HCT116 (cell line): ENCODE data around the gene ETV5. TPM values are rescaled to one million over a fixed set of nuclear protein-coding genes. Genes with fewer than 3 reads are reported as not detected.

Source experiments
- ATAC-seq: fragments of 200-7000 bp; cut with Tn5 transposase; 2 replicates; pipeline ENCODE4 v1.9.1; 2020; ENCODE audit warnings: mild to moderate bottlenecking, moderate library complexity
- BruUV-seq: library from RNA; stranded (reverse); fragments of 400-500 nt; replicated peaks from 2 replicates; lab custom pipeline; 2021; lab: Mats Ljungman, UMichigan
- CTCF ChIA-PET: fragments of 300-600 bp; sonication (Branson Sonifier 250); formaldehyde crosslinking; loops from one replicate; lab custom pipeline; 2021; ENCODE audit warnings: antibody characterized with exemption; lab: Charles Lee
- POLR2A ChIA-PET: fragments of 300-600, 350-600 bp; sonication (Branson Sonifier 250); formaldehyde crosslinking; loops from one replicate; lab custom pipeline; 2021; ENCODE audit warnings: antibody characterized with exemption; lab: Charles Lee
- RAD21 ChIA-PET, 2 experiments: fragments of 300-600 bp; sonication (Branson Sonifier 250); formaldehyde crosslinking; loops; one replicate each; lab custom pipeline; 2023; ENCODE audit warnings: low total read pairs in 2 of 2; ENCODE audit not compliant: uncharacterized antibody in 2 of 2, unreplicated experiment in 2 of 2, low non-redundant PET in 1 of 2; lab: Charles Lee
- DNase-seq: peaks from one replicate; pipeline ENCODE4 v3.0.0-alpha.2; 2010; ENCODE audit warnings: low read depth, low spot score
- H2AFZ ChIP-seq: fragments of 200-600 bp; shearing (Covaris generic), sonication (generic); 2 replicates; pipeline ENCODE4 v1.6.1; 2017; ENCODE audit warnings: low read depth, mixed run types, mixed read lengths, antibody characterized with exemption, low read length; ENCODE audit not compliant: poor library complexity, severe bottlenecking
- H3K27ac ChIP-seq: 2 replicates; pipeline ENCODE4 v1.5.1; 2012; ENCODE audit warnings: low read depth, low read length
- H3K27me3 ChIP-seq: fragments of 200-600 bp; sonication (generic); 2 replicates; pipeline ENCODE4 v1.6.1; 2016; ENCODE audit warnings: mixed run types, low read length, mixed read lengths; ENCODE audit not compliant: insufficient read depth
- H3K36me3 ChIP-seq, 2 experiments: fragments of 200-500 bp in 1 of 2; fragments of 200-600 bp in 1 of 2; sonication (Bioruptor generic) in 1 of 2; sonication (generic) in 1 of 2; 2 replicates each; pipeline versions ENCODE4 v1.5.1 to v1.6.1; 2014 to 2016; ENCODE audit warnings: low read length in 2 of 2, inconsistent platforms in 1 of 2, mixed read lengths in 1 of 2, mixed run types in 1 of 2; ENCODE audit not compliant: insufficient read depth in 2 of 2, control insufficient read depth in 1 of 2
- H3K4me1 ChIP-seq, 2 experiments: fragments of 200-600 bp in 1 of 2; sonication (generic) in 1 of 2; 2 replicates each; pipeline versions ENCODE4 v1.5.1 to v1.6.1; 2012 to 2017; ENCODE audit warnings: low read length in 2 of 2, inconsistent platforms in 1 of 2, mild to moderate bottlenecking in 1 of 2, mixed read lengths in 1 of 2, mixed run types in 1 of 2, moderate library complexity in 1 of 2; ENCODE audit not compliant: insufficient read depth in 2 of 2, control insufficient read depth in 1 of 2
- H3K4me2 ChIP-seq: fragments of 200-600 bp; sonication (generic); 2 replicates; pipeline ENCODE4 v1.6.1; 2017; ENCODE audit warnings: mixed run types, low read length, mixed read lengths
- H3K4me3 ChIP-seq, 2 experiments: fragments of 200-600 bp in 1 of 2; sonication (generic) in 1 of 2; replicated peaks in 1 of 2; 2 replicates each; pipeline ENCODE4 v1.5.1; 2011 to 2016; ENCODE audit warnings: low read length in 2 of 2, control low read depth in 1 of 2, low read depth in 1 of 2, mild to moderate bottlenecking in 1 of 2, mixed read lengths in 1 of 2, mixed run types in 1 of 2
- H3K79me2 ChIP-seq: fragments of 200-600 bp; sonication (generic); 2 replicates; pipeline ENCODE4 v1.6.1; 2017; ENCODE audit warnings: mild to moderate bottlenecking, mixed run types, low read length, moderate library complexity, mixed read lengths; ENCODE audit not compliant: insufficient read depth
- H3K9ac ChIP-seq: fragments of 200-600 bp; sonication (generic); 2 replicates; pipeline ENCODE4 v1.6.1; 2016; ENCODE audit warnings: low read length, mixed read lengths
- H3K9me2 ChIP-seq: fragments of 200-600 bp; sonication (generic), shearing (Covaris generic); 2 replicates; pipeline ENCODE4 v1.6.1; 2017; ENCODE audit warnings: mixed run types, mild to moderate bottlenecking, moderate library complexity; ENCODE audit not compliant: insufficient read depth
- H3K9me3 ChIP-seq, 2 experiments: fragments of 200-500 bp in 1 of 2; fragments of 200-600 bp in 1 of 2; sonication (Bioruptor generic) in 1 of 2; sonication (generic) in 1 of 2; 2 replicates each; pipeline ENCODE4 v1.6.1; 2014 to 2017; ENCODE audit warnings: low read length in 2 of 2, mixed read lengths in 2 of 2, inconsistent platforms in 1 of 2, low read depth in 1 of 2, mild to moderate bottlenecking in 1 of 2, mixed run types in 1 of 2, moderate library complexity in 1 of 2; ENCODE audit not compliant: control insufficient read depth in 1 of 2, insufficient read depth in 1 of 2
- H4K20me1 ChIP-seq: fragments of 200-600 bp; sonication (generic), shearing (Covaris generic); 2 replicates; pipeline ENCODE4 v1.6.1; 2017; ENCODE audit warnings: mixed run types, mild to moderate bottlenecking, moderate library complexity; ENCODE audit not compliant: insufficient read depth
- CEBPB ChIP-seq: IDR thresholded peaks from 2 replicates; pipeline ENCODE4 v1.6.1; 2012; ENCODE audit warnings: low read depth
- EZH2 ChIP-seq: fragments of 200-600 bp; sonication (generic); IDR thresholded peaks from 2 replicates; pipeline ENCODE4 v1.6.1; 2017; ENCODE audit warnings: antibody characterized with exemption, mixed run types
- JUND ChIP-seq: IDR thresholded peaks from 2 replicates; pipeline ENCODE4 v1.6.1; 2012
- RAD21 ChIP-seq: IDR thresholded peaks from 2 replicates; pipeline ENCODE4 v1.6.1; 2012; ENCODE audit warnings: low read depth, mild to moderate bottlenecking
- SP1 ChIP-seq: IDR thresholded peaks from 2 replicates; pipeline ENCODE4 v1.6.1; 2012; ENCODE audit warnings: low read depth
- SRF ChIP-seq: IDR thresholded peaks from 2 replicates; pipeline ENCODE4 v1.6.1; 2012; ENCODE audit warnings: low read depth
- YY1 ChIP-seq: IDR thresholded peaks from 2 replicates; pipeline ENCODE4 v1.6.1; 2011; ENCODE audit warnings: low read length, low read depth, moderate library complexity, mild to moderate bottlenecking; ENCODE audit not compliant: insufficient replicate concordance; ENCODE audit errors: extremely low read depth
- ZNF274 ChIP-seq: fragments of 200-500 bp; sonication (Bioruptor generic); IDR thresholded peaks from 2 replicates; pipeline ENCODE4 v1.6.1; 2014; ENCODE audit warnings: mild to moderate bottlenecking, low read depth, low read length, inconsistent platforms
- intact Hi-C: fragments of 100-400 bp; cut with micrococcal nuclease; formaldehyde crosslinking; loops from 2 replicates; pipeline ENCODE4 v1.10.0; 2022
- total RNA-seq: library from RNA; stranded (reverse); gene quantifications from one replicate; pipeline ENCODE4 v1.2.1, GENCODE V29; 2021; ENCODE audit not compliant: unreplicated experiment
- TF ChIP-seq, protein P1 (sequence below): IDR thresholded peaks from 2 replicates; pipeline ENCODE4 v1.6.1; 2012
- TF ChIP-seq, protein P2 (sequence below): IDR thresholded peaks from 2 replicates; pipeline ENCODE4 v1.6.1; 2012; ENCODE audit warnings: low read depth
- TF ChIP-seq, protein P3 (sequence below): IDR thresholded peaks from 2 replicates; pipeline ENCODE4 v1.6.1; 2012
- TF ChIP-seq, protein P4 (sequence below), 3 experiments: fragments of 200-600 bp in 1 of 3; sonication (generic) in 1 of 3; IDR thresholded peaks in 2 of 3; conservative IDR thresholded peaks in 1 of 3; 2 replicates each; pipeline ENCODE4 v1.5.1; 2012 to 2017; ENCODE audit warnings: low read depth in 2 of 3, low read length in 2 of 3, antibody characterized with exemption in 1 of 3, borderline replicate concordance in 1 of 3, control low read depth in 1 of 3, mild to moderate bottlenecking in 1 of 3, mixed read lengths in 1 of 3, mixed run types in 1 of 3, moderate library complexity in 1 of 3; ENCODE audit not compliant: insufficient read depth in 1 of 3

Gene ETV5
- total RNA-seq, 1 experiment from 2014 or later, result 89.7 TPM

DNA sequence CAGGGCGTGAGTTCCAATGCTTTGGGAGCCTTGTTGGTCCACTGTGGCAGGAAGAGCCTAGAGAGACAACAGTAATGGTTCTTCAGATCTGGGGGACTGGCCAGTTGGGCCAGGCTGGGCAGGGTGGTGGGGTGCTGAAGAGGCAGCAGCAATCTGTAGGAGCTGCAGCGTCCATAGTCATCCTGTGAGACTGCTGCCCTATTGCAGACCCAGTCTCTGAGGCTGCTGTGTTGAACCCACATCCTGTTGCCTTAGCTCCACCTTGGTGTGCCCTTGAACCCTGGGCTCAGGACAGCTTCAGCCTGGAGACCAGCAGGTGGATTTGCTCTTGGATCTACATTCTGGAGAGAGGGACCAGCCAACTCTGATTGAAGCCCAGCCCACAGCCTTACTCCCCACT is 23.6 kb upstream of the ETV5 start:
- no peaks in the 10 kb centered on the region for H3K4me1 ChIP-seq
- no peak overlapping the region for H3K4me2 ChIP-seq
- RAD21 ChIA-PET, result no interaction called here
- H4K20me1 ChIP-seq, result no peaks in the 10 kb centered on the region
- DNase-seq, result no peak
- CTCF ChIA-PET, result no interaction called here
- no peak overlapping the region for H3K4me3 ChIP-seq
- no peaks in the 10 kb centered on the region for H3K79me2 ChIP-seq
- H3K27ac ChIP-seq, result no peak overlapping the region
- no peaks in the 10 kb centered on the region for H3K27me3 ChIP-seq
- H3K36me3 ChIP-seq, result no peaks in the 10 kb centered on the region
- POLR2A ChIA-PET, result no interaction called here
- intact Hi-C loops, result no loop called here
- TF ChIP-seq, protein P1, sequence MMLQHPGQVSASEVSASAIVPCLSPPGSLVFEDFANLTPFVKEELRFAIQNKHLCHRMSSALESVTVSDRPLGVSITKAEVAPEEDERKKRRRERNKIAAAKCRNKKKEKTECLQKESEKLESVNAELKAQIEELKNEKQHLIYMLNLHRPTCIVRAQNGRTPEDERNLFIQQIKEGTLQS, result no peak
- TF ChIP-seq, protein P2, sequence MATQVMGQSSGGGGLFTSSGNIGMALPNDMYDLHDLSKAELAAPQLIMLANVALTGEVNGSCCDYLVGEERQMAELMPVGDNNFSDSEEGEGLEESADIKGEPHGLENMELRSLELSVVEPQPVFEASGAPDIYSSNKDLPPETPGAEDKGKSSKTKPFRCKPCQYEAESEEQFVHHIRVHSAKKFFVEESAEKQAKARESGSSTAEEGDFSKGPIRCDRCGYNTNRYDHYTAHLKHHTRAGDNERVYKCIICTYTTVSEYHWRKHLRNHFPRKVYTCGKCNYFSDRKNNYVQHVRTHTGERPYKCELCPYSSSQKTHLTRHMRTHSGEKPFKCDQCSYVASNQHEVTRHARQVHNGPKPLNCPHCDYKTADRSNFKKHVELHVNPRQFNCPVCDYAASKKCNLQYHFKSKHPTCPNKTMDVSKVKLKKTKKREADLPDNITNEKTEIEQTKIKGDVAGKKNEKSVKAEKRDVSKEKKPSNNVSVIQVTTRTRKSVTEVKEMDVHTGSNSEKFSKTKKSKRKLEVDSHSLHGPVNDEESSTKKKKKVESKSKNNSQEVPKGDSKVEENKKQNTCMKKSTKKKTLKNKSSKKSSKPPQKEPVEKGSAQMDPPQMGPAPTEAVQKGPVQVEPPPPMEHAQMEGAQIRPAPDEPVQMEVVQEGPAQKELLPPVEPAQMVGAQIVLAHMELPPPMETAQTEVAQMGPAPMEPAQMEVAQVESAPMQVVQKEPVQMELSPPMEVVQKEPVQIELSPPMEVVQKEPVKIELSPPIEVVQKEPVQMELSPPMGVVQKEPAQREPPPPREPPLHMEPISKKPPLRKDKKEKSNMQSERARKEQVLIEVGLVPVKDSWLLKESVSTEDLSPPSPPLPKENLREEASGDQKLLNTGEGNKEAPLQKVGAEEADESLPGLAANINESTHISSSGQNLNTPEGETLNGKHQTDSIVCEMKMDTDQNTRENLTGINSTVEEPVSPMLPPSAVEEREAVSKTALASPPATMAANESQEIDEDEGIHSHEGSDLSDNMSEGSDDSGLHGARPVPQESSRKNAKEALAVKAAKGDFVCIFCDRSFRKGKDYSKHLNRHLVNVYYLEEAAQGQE, result no peak
- no peak for TF ChIP-seq ZNF274
- TF ChIP-seq, protein P3, sequence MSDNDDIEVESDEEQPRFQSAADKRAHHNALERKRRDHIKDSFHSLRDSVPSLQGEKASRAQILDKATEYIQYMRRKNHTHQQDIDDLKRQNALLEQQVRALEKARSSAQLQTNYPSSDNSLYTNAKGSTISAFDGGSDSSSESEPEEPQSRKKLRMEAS, result no peak
- TF ChIP-seq CEBPB, result no peak
- TF ChIP-seq RAD21, result no peak
- TF ChIP-seq SRF, result no peak
- no peak for TF ChIP-seq JUND
- no peak for TF ChIP-seq SP1
- TF ChIP-seq, protein P4, sequence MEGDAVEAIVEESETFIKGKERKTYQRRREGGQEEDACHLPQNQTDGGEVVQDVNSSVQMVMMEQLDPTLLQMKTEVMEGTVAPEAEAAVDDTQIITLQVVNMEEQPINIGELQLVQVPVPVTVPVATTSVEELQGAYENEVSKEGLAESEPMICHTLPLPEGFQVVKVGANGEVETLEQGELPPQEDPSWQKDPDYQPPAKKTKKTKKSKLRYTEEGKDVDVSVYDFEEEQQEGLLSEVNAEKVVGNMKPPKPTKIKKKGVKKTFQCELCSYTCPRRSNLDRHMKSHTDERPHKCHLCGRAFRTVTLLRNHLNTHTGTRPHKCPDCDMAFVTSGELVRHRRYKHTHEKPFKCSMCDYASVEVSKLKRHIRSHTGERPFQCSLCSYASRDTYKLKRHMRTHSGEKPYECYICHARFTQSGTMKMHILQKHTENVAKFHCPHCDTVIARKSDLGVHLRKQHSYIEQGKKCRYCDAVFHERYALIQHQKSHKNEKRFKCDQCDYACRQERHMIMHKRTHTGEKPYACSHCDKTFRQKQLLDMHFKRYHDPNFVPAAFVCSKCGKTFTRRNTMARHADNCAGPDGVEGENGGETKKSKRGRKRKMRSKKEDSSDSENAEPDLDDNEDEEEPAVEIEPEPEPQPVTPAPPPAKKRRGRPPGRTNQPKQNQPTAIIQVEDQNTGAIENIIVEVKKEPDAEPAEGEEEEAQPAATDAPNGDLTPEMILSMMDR (IDR thresholded peaks at IDR 0.05 in 2 of 3, conservative IDR thresholded peaks at IDR 0.05 in 1 of 3; ENCODE audit: borderline replicate concordance in 1 of 3, insufficient read depth in 1 of 3, low read depth in 2 of 3, low read length in 2 of 3), result no peak
- TF ChIP-seq EZH2, result no peak
- TF ChIP-seq YY1, result no peak
- H3K9ac ChIP-seq, result no peak overlapping the region
- no peak for ATAC-seq
- H2AFZ ChIP-seq, result no peak overlapping the region
- BruUV-seq, result no TSS peak
- H3K9me2 ChIP-seq, result no peaks in the 10 kb centered on the region
- no peaks in the 10 kb centered on the region for H3K9me3 ChIP-seq
